HG03342 (cell line): Measurements from ENCODE around the gene EPHB6.

Experiments
- ATAC-seq: cut with Tn5 transposase; IDR thresholded peaks from one replicate; pipeline ENCODE4 v1.9.1; 2021; ENCODE audit warnings: mild to moderate bottlenecking, moderate library complexity; ENCODE audit not compliant: unreplicated experiment

Gene EPHB6

DNA sequence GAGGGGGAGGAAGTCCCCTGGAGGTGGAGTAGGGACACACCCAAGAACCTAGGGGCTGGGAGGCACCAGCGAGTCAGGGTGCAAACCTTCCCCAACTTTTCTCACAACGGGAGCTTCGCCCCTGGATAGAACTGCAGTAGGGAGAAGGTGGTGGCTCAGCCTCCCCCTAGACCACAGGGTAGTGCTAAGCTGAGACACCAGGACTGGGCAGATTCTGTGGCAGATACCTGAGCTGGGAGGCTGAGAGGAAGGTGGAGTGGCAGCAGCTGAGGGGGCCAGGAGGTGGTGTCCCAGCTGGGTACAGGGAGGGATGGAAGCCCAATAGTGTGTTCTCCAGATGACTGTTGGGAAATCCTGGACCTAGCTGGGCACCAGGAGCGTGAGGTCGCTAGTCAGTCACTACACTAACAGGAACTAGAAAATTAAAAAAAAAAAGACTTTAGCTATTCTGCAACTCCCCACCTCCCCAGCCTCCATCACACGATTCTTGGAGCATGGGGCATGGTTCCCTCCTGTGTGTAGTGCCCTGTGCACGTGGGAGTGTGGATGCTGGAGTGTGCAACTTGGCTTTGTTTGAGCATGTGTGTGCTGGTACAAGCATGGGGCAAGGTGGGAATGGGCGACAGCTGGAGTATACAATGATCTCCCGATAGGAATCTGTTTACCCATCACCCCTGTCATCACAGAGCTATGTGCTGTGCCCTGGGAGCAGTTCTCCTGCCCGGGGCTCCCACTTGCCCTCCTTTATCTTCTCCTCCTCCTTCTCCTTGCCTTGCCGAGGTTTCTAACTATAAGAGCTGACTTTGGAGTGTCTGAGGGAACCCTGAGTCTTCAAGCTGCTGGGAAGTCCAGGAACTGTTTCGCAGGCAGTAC is 39.5 kb downstream of the EPHB6 start:
- no peak for ATAC-seq

DNA sequence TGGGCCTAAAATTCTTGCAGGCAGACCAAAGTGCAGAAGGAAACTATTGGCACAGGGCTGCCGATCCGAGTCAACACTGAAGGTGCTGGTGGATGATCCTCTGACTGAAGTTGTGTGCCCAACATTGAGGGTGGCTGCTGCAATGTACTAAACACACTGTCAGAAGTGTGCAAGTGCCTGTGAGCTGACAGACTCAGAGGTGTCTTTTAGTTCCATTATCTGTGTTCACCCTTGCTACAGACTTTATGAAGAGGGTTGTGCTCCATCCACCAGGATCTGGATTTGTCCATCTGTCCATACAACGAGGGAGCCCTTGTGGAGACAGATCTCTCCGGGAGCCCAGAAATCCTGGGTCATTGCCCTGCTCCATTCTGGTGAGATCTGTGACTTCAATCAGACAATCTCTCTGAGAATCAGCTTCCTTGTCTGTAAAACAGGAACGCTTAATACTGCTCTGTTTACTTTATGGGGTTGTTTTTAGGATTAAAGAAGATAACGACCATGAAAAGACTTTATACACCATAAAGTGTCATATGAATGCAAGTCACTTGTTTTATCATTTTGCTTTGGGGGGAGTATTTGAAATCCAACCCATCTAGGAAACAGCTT is 40.2 kb downstream of the EPHB6 start:
- ATAC-seq, result no peak

DNA sequence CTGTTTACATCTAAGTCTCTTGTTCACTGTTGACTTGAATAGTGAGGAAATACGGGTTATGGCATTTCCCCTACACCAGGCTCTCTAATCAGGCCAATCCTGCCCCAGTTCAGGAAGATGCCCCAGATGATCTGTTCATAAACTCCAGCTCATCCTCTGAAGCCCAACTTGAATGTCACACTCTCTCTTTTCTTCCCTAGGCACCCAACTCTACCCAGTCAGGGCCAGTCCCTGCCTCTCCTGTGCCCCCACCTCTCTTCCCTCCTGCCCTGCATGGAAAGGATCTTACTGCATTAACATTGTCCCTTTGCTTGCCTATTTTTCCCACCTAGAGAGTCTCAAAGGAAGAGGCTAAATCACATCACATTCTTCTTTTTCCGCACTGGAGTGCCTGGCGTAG is 41.3 kb downstream of the EPHB6 start:
- no peak for ATAC-seq

DNA sequence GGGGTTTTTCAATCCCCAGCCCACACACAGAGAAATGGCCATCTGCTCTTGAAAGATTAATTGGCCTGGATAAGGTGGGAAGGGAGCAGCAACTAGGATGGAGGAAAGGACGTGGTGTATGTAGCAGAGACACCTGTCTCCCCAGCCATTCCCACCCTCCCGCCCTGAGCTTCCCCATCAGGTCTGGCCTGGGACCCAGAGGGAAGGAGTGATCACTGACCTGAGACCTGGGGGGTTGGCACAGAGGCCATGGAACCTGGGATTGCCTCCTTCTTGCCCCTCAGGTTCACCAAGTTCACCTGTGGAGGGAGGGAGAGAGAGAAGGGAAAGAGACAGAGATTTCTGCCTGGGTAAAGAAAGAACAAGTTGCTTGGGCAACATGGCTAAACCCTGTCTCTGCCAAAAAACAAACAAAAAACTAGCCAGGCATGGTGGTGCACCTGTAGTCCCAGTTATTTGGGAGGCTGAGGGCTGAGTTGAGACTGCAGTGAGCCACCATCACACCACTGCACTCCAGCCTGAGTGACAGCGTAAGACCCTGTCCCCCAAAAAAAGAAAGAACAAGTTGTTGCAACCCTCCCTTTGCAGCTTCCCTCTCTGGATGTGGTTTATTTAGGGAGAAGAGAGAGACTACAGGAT is 42.0 kb downstream of the EPHB6 start:
- ATAC-seq, result no peak

DNA sequence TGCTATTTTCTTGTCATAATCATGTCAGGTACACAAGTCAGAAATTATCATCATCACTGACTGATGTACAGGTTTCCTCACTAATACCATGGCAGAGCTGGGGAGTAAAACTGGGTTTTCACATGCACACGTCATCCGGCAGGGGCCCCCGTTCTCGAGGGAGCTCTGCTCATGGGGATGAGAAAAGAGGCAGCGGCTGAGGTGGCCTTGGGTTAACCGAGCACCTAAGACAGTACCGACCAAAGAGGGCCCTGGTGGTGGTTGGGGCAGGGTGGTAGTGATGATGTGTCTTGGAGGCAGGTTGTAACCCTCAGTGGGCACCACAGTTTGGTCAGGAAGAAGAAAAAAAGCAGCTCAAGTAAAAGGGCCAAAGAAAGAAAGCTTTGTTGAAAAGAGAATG is 42.8 kb downstream of the EPHB6 start:
- no peak for ATAC-seq

DNA sequence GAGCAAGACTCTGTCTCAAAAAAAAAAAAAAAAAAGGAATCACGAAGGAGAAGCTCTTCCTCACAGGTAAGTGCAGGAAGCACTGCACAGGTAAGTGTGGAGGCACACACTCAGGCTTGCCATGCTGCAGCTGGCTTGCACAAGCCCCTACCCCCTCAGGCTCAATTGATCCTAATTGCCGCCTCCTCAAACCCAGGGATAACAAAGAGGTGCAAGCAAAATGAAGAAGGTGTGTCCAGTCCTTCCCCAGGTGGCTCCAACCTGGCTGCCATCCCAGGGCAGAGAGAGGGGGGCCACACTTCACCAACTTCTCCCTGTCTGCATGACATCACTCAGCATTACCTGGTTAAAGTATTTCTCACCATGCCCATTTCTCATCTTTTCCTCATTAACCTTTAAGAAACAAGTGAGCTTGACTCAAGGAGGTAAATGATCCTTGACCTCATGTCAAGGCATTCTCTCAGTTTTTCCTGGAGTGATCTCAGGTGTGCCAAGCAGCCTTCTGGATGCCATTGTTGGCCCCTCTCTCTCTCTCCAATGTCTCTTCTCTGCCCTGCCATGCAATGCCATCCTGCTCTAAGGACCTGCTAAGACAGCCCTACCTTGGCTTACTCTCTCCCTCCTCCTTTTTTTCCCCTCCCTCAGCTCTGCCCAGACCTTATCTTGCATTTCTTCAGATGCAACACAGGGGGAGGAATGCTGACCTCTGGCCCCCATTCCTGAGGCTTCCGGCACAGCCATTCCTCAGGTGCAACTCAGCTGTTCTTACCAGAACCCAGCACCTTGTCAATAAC is 43.7 kb downstream of the EPHB6 start:
- no peak for ATAC-seq

DNA sequence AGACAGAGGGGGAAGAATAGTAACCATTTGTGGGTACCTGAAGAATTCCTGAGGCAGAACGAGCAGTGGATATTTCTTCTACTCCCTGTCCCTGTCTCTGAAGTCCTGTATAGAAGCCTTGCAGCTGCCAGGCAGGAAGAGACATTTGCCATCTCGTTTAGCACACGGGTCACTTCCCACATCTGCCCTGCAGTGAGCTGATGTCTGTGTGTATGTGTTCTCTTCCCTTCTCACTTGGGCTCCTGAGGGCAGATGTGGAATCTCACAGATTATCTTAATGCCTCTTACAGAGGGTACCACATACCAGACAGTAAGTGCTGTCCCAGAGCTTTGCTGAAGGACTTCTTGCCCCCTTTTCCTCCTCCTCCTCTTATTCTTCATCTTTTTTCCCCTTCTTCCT is 44.8 kb downstream of the EPHB6 start:
- ATAC-seq, result no peak

DNA sequence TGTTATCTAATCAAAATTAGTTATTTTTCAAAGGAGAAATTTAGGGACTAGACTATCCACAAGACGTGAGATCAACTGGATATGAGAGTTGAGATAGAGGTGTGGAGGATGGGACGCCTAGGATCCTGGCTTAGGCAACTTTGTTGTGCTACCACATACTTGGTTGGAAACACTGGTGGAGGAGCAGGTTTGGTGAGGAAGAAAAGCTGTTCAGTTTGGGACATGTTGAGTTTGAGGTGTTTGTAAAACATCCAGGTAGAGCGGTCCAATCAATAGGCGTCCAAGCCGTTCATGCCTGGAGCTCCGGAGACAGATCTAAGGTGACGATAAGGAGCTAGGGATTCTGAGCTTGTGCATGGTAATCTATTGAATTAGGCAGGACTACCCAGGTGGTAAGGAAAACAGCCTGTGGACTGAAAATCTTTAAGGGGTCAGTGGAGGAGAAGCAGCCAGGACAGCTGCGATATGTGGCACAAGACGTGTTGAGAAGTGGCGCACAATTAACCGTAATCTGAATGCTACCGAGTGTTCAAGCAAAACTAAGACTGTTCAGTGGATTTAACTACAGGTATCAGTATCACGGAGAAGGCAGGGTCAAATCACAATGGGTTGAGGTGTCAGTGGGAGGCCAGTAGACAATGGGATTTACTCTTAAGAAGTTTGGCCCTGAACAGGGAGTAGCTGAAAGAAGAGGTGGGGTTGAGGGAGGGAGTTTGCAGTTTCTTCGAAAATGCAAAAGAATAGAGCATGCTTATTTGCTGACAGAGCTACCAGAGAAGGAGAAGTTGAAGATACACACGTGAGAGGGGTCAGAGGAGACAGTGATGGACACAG is 46.8 kb downstream of the EPHB6 start:
- ATAC-seq, result no peak

DNA sequence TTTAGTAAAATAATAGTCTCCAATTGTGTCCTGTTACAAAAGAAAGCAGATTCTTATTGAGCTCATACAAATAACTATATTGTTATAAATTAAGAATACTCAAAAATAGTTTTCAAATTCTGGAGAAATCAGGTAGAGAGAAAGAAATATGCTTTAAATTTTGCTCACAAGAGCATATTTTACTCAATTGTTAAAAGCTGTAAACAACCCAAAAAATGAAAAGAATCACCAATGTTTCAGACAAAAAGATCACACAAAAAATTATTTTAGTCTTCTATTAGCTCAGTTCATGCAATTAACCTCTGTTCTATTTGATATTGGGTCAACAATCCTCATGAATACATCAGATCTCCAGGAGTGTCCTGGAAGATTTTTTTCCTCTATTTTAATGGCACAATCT is 49.3 kb downstream of the EPHB6 start:
- ATAC-seq, result no peak

DNA sequence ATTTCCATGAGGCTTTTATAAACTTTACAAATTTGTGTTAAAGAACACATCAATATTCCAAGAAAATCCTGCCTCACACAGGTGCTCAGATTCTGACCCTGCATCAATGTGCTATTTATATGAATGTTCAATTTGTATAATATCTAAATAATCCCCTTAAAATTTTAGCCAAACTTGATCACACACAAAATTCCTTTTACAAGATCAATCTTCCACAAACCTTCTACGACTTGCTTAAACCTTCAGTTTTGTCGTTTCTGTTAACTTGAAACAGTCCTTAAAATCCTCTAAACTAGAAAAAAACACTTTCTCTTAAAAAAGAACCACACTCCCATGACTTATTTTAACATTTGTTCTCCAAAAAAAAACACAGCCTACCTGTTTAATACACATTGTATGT is 50.9 kb downstream of the EPHB6 start:
- no peak for ATAC-seq

DNA sequence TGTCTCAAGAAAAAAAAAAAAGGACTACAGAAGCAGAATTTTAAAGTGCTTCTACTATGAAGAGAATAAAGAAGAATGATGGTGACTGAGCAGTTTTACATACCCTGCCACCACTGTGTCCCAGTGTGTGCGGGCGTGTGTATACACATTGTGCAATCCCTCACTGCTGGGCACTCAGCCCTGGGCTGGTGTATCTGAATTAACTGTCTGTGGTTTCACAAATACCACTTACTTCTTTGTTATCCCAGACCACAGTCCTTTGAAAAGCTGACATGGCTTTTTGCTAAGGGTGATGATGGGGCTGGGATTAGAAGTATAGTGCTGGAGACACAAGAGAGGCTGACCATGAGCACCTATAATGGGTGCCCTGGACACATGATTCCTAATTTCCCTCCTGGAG is 51.8 kb downstream of the EPHB6 start:
- no peak for ATAC-seq

DNA sequence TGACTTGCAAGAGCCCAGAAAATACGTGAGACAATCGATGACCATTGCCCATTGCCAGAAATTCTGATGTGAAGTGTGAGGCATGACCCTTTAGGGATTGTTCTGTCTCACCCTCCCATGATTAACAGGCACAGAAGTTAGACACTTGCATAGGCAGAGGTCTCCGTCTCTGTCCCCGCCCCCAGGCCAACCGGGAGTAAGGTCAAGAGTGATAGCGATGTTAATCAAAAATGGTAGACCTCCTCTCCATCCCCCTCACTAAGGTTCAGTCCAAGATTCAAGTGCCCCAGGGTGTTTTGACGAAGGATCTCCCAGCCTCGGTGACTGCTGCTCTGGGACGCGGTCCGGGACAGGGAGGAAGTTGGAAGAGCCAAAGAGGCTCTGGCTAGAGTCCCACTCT is 53.4 kb downstream of the EPHB6 start:
- no peak for ATAC-seq

DNA sequence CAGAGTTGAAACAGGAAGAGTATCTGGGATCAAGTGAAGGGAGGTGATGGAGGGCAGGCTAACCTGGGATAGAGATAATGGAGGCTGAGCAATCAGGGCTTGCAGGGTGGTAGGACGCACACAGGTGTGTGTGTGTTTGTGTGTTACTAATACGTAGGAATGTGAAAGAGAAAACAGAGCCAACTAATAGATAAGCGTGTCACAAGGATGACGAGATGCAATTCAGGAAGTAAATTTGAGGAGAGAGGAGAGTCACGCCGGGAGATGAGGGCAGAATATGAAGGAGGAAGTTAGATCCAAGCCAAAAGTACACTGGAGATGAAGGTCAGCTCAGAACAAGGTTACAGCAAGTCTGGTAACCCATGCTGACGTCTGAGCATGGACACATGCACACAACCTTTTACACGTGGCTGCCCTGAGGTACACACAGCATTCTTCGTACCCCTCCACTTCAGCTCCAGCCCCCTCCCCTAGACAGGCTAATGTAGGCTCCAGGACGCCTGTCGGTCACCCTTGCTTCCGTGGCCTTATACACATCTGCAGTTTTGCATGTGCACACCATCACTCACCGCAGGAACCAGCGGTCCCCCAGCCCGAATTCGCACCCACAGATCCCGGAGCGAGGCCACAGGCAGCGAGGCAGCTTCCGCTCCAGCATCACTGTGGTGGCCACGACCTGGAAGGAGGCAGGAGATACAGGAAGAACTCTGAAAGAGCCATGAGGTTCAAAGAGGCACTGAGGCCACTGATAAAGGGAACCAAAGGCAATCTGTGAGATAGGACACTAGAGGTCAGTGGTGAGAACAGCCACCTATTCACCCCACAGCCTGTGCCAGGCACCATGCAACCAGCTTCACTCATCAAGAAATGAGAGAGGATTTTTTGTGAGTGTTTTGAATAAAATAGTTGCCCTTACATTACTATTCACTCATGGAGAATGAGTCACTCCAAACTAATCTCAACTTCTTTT is 54.3 kb downstream of the EPHB6 start:
- ATAC-seq, result no peak

DNA sequence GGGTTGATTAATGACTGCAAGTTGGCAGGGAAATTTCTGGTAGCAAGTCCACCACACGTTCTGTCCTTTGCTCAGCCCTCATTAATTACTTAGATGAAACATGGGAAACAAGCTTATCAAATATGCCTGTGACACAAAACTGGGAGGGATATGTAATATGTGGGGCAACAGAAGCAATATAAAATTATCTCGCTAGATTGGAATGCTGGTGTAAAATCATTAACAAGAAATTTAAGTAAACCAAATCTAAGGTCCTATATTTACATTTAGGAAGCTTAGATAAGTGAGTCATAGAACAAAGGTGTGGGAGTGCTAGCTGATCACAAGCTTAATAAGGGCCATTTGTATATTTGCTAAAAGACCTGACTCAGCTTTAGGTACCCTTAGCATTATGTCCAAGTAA is 55.2 kb downstream of the EPHB6 start:
- ATAC-seq, result no peak

DNA sequence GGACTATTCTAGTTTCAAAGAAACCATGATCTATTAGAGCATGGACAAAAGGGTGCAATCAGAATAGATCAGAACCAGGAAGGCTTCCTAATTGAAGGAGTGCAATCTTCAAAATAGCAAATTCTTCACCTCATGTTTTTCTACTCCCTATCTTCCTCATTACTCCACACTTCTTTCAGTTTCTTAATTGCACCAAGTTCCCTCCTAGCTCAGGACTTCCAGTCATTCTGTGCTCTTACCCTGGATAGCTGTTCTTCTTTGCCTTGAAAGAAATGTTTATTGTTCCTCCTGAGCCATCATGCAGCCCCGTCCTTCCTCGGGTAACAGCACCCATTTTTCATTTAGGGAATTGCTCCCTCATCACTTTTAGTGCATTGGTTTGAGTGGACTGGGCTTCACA is 55.6 kb downstream of the EPHB6 start:
- no peak for ATAC-seq

DNA sequence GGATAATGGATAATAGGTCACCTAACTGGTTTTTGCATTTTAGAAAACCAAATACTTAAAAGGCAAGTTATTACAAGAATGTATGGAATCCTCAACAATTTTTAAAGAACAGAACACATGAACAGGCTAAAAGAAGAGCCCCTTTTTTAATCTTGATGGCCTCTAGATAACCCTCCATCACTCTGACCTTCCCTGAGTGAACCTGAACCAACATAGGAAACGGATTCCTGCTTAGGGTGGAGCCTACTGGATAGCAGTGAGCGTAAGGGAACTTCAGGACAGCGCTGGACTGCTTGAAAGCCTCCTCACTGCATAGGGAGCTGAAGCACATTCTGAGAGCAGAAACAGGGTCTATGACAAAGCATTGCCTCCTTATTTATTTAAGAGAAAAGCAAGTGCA is 58.2 kb downstream of the EPHB6 start:
- ATAC-seq, result no peak

DNA sequence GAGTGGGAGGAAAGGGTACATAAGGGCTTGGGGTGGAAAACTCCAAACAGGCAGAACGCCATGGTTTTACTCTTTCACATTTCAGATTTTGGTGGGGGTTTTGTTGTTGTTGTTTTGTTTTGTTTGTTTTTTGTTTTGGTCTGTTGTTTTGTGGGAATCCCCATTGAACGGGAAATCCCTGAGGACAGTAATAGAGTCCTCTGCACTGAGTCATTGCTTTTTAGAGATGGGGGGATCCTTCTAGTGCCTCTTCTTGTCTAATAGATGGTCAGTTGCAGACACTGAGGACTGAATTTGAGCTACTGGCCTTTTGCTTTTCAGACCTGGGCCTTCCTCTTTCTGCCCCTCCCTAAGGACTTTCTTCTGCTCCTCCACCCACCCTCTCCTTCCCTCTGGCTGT is 58.7 kb downstream of the EPHB6 start:
- ATAC-seq, result no peak

DNA sequence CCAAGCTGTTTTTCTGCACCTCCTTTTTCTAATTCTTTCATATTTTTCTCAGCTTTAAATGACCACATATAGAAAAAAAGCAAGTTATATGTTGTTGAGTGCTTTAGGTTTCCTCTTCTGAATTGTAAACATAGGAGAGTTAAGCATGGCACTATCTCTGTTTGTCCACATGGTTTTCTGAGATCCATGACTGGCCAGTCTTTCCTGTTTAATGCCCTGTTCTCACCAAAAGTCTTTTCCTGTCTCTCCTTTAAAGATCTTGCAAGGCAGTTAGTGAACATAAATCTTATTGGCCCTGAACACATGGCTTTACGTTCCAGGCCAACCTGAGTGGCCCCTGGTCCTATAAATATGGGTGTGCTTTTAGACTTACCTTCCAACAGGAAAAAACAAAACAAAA is 59.2 kb downstream of the EPHB6 start:
- no peak for ATAC-seq

DNA sequence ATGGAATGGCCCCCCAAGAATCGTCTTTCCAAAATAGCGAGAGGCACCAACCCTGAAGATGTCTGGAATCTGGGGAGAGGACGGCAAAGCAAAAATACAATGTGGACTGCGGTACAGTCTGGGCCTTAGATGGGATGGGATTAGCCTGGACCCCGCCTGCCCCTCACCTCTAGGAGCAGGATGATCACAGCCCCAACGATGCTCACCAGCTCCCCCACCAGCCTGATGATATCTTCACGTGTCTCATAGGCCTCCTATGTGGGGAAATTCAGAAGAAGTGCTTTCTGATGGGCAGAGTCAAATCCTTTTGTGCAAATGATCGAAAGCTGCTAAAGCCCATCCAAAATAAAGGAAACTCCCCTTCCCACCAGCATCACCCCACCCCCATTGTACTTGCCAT is 60.4 kb downstream of the EPHB6 start:
- ATAC-seq, result no peak
